Stimulated activated naive CD8-positive, alpha-beta T cell treated with anti-CD3 and anti-CD28 coated beads, Interleukin-15, amount 100 ng/mL, for 72 hours (primary cell): Measurements from ENCODE around the gene NCL.

Experiments used
- ATAC-seq: fragments of 150-1000 bp; cut with Tn5 transposase; 2 replicates; pipeline ENCODE4 v1.10.0; 2021; ENCODE audit warnings: mild to moderate bottlenecking, moderate library complexity
- DNase-seq, 2 donors: peaks; one replicate each; pipeline ENCODE4 v3.0.0; 2021 to 2022
- H3K27ac Mint-ChIP-seq, 2 donors: one replicate each; pipeline ENCODE4 v1.8.0; 2022; ENCODE audit warnings: mild to moderate bottlenecking in 2 of 2, mixed read lengths in 2 of 2, moderate library complexity in 2 of 2
- H3K27me3 Mint-ChIP-seq: one replicate; pipeline ENCODE4 v1.8.0; 2022; ENCODE audit warnings: mixed read lengths
- H3K4me1 Mint-ChIP-seq: one replicate; pipeline ENCODE4 v1.8.0; 2022; ENCODE audit warnings: mild to moderate bottlenecking, mixed read lengths
- H3K4me3 Mint-ChIP-seq, 2 donors: one replicate each; pipeline ENCODE4 v1.8.0; 2022; ENCODE audit warnings: mild to moderate bottlenecking in 2 of 2, mixed read lengths in 2 of 2, moderate library complexity in 1 of 2
- H3K9me3 Mint-ChIP-seq, 2 donors: one replicate each; pipeline ENCODE4 v1.8.0; 2022; ENCODE audit warnings: mixed read lengths in 2 of 2

NCL gene

GRCh38 chr2:231463698-231464575 lies at the start of gene NCL:
TSS of gene NCL (minus strand) at chr2:231464484. CDS start at chr2:231464353, 131 bp downstream.
- no peaks in the 10 kb centered on the region for H3K9me3 Mint-ChIP-seq
- peak; percentile 93 for ATAC-seq
- peak within 1 kb of the TSS; percentile 100 for H3K27ac Mint-ChIP-seq
- H3K4me3 Mint-ChIP-seq = peak within 1 kb of the TSS; percentile 93
- peak; percentile 83 to 91 for DNase-seq
- peaks cover 47% of the 10 kb centered on the region for H3K4me1 Mint-ChIP-seq
- no peaks in the 10 kb centered on the region for H3K27me3 Mint-ChIP-seq

GRCh38 chr2:231513746-231514224 lies 49.5 kb upstream of the NCL start:
- DNase-seq (no peak), ATAC-seq (no peak)
- Mint-ChIP-seq H3K27ac (peak overlapping the region; percentile 99), H3K4me3 (peak overlapping the region; percentile 96 to 97), H3K4me1 (peaks cover 18% of the 10 kb centered on the region), H3K27me3 (no peaks in the 10 kb centered on the region), H3K9me3 (no peaks in the 10 kb centered on the region)

- ATAC-seq = no peak
These were observed 47.9 kb upstream of the NCL start for GRCh38 chr2:231512222-231512621.

GRCh38 chr2:231503766-231504165 lies 39.5 kb upstream of the NCL start:
- H3K4me1 Mint-ChIP-seq = no peaks in the 10 kb centered on the region
- no peak overlapping the region for H3K4me3 Mint-ChIP-seq
- DNase-seq (no peak), ATAC-seq (no peak)
- no peak overlapping the region for H3K27ac Mint-ChIP-seq
- no peaks in the 10 kb centered on the region for H3K27me3 Mint-ChIP-seq
- H3K9me3 Mint-ChIP-seq = no peaks in the 10 kb centered on the region

More at GRCh38 chr2:231512222-231512621, 47.9 kb upstream of the NCL start:
- peaks cover 18% of the 10 kb centered on the region for H3K4me1 Mint-ChIP-seq
- no peak for DNase-seq
- no peaks in the 10 kb centered on the region for H3K27me3 Mint-ChIP-seq
- no peaks in the 10 kb centered on the region for H3K9me3 Mint-ChIP-seq
- no peak overlapping the region for H3K27ac Mint-ChIP-seq
- H3K4me3 Mint-ChIP-seq = no peak overlapping the region

- no peaks in the 10 kb centered on the region for H3K4me1 Mint-ChIP-seq
- H3K9me3 Mint-ChIP-seq = no peaks in the 10 kb centered on the region
- DNase-seq (no peak), ATAC-seq (no peak)
- no peaks in the 10 kb centered on the region for H3K27me3 Mint-ChIP-seq
- no peak overlapping the region for H3K4me3 Mint-ChIP-seq
- H3K27ac Mint-ChIP-seq = no peak overlapping the region
These were observed 38.3 kb upstream of the NCL start for GRCh38 chr2:231502596-231502995.

- no peak for DNase-seq
- ATAC-seq = no peak
- no peaks in the 10 kb centered on the region for H3K27me3 Mint-ChIP-seq
- H3K27ac Mint-ChIP-seq = no peak overlapping the region
- H3K4me3 Mint-ChIP-seq = no peak overlapping the region
- no peaks in the 10 kb centered on the region for H3K9me3 Mint-ChIP-seq
- no peaks in the 10 kb centered on the region for H3K4me1 Mint-ChIP-seq
These were observed 33.4 kb upstream of the NCL start for GRCh38 chr2:231497651-231498050.

GRCh38 chr2:231494669-231495068 lies 30.4 kb upstream of the NCL start:
- no peak for DNase-seq
- Mint-ChIP-seq H3K27me3 (no peaks in the 10 kb centered on the region), H3K4me1 (no peaks in the 10 kb centered on the region), H3K27ac (no peak overlapping the region), H3K4me3 (no peak overlapping the region), H3K9me3 (no peaks in the 10 kb centered on the region)
- no peak for ATAC-seq

GRCh38 chr2:231490801-231491200 lies 26.5 kb upstream of the NCL start:
- DNase-seq = no peak
- no peaks in the 10 kb centered on the region for H3K27me3 Mint-ChIP-seq
- H3K4me3 Mint-ChIP-seq = no peak overlapping the region
- H3K4me1 Mint-ChIP-seq = no peaks in the 10 kb centered on the region
- no peaks in the 10 kb centered on the region for H3K9me3 Mint-ChIP-seq
- no peak for ATAC-seq
- no peak overlapping the region for H3K27ac Mint-ChIP-seq

GRCh38 chr2:231489990-231490389 lies 25.7 kb upstream of the NCL start:
- Mint-ChIP-seq H3K4me3 (no peak overlapping the region), H3K27me3 (no peaks in the 10 kb centered on the region), H3K27ac (no peak overlapping the region), H3K4me1 (no peaks in the 10 kb centered on the region), H3K9me3 (no peaks in the 10 kb centered on the region)
- ATAC-seq (no peak), DNase-seq (peak in 1 of 2 donors; percentile 21)

- H3K9me3 Mint-ChIP-seq = no peaks in the 10 kb centered on the region
- H3K4me3 Mint-ChIP-seq = no peak overlapping the region
- H3K27me3 Mint-ChIP-seq = no peaks in the 10 kb centered on the region
- H3K4me1 Mint-ChIP-seq = peaks cover 5% of the 10 kb centered on the region
- peak overlapping the region in 1 of 2 donors; percentile 9 for H3K27ac Mint-ChIP-seq
- no peak for ATAC-seq
- DNase-seq = no peak
These were observed 24.0 kb upstream of the NCL start for GRCh38 chr2:231488331-231488730.

- DNase-seq (no peak), ATAC-seq (no peak)
- Mint-ChIP-seq H3K27ac (no peak overlapping the region), H3K4me1 (peaks cover 18% of the 10 kb centered on the region), H3K4me3 (no peak overlapping the region), H3K27me3 (no peaks in the 10 kb centered on the region), H3K9me3 (no peaks in the 10 kb centered on the region)
These were observed 22.7 kb upstream of the NCL start for GRCh38 chr2:231486851-231487596.

GRCh38 chr2:231483398-231484329 lies 19.4 kb upstream of the NCL start:
- peak; percentile 38 to 43 for DNase-seq

GRCh38 chr2:231482806-231483391 lies 18.6 kb upstream of the NCL start:
- Mint-ChIP-seq H3K4me1 (peaks cover 23% of the 10 kb centered on the region), H3K4me3 (peak overlapping the region; percentile 78 to 84), H3K27ac (peak overlapping the region; percentile 92 to 97), H3K9me3 (no peaks in the 10 kb centered on the region), H3K27me3 (no peaks in the 10 kb centered on the region)
- ATAC-seq (peak; percentile 88), DNase-seq (peak; percentile 76 to 79)

More at GRCh38 chr2:231483398-231484329, 19.4 kb upstream of the NCL start:
- peak overlapping the region; percentile 92 to 97 for H3K27ac Mint-ChIP-seq
- no peaks in the 10 kb centered on the region for H3K27me3 Mint-ChIP-seq
- no peaks in the 10 kb centered on the region for H3K9me3 Mint-ChIP-seq
- H3K4me1 Mint-ChIP-seq = peaks cover 23% of the 10 kb centered on the region
- ATAC-seq = peak; percentile 65
- H3K4me3 Mint-ChIP-seq = peak overlapping the region; percentile 78 to 84

GRCh38 chr2:231480781-231481180 lies 16.5 kb upstream of the NCL start:
- ATAC-seq (no peak), DNase-seq (no peak)
- Mint-ChIP-seq H3K4me1 (peaks cover 23% of the 10 kb centered on the region), H3K4me3 (no peak overlapping the region), H3K27me3 (no peaks in the 10 kb centered on the region), H3K9me3 (no peaks in the 10 kb centered on the region), H3K27ac (no peak overlapping the region)

- Mint-ChIP-seq H3K27ac (no peak overlapping the region), H3K27me3 (no peaks in the 10 kb centered on the region), H3K9me3 (no peaks in the 10 kb centered on the region), H3K4me3 (no peak overlapping the region), H3K4me1 (peaks cover 23% of the 10 kb centered on the region)
- DNase-seq (no peak), ATAC-seq (no peak)
These were observed 15.2 kb upstream of the NCL start for GRCh38 chr2:231479455-231479854.
